WI38 (cell line): ENCODE data around the gene FOXO1.

Experiments used
- H3K4me3 ChIP-seq: 2 replicates; pipeline ENCODE4 v1.5.1; 2011; ENCODE audit warnings: low read depth, mild to moderate bottlenecking, control low read depth, low read length
- CTCF ChIP-seq: IDR thresholded peaks from 2 replicates; pipeline ENCODE4 v1.5.1; 2012; ENCODE audit warnings: low read depth, mild to moderate bottlenecking, control low read depth, low read length

The FOXO1 gene

GRCh38 chr13:40657951-40658350 lies 8.5 kb downstream of the FOXO1 start:
- no peak for TF ChIP-seq CTCF
- no peak overlapping the region for H3K4me3 ChIP-seq

GRCh38 chr13:40657307-40657706 lies 9.1 kb downstream of the FOXO1 start:
- TF ChIP-seq CTCF, result no peak
- H3K4me3 ChIP-seq, result no peak overlapping the region

- no peak for TF ChIP-seq CTCF
- H3K4me3 ChIP-seq, result no peak overlapping the region
Observed at GRCh38 chr13:40656358-40656757, 10.1 kb downstream of the FOXO1 start.

- no peak overlapping the region for H3K4me3 ChIP-seq
- TF ChIP-seq CTCF, result no peak
Observed at GRCh38 chr13:40653527-40654318, 12.7 kb downstream of the FOXO1 start.

GRCh38 chr13:40652588-40652940 lies 13.9 kb downstream of the FOXO1 start:
- H3K4me3 ChIP-seq, result no peak overlapping the region
- TF ChIP-seq CTCF, result no peak

GRCh38 chr13:40651866-40652587 lies 14.4 kb downstream of the FOXO1 start:
- no peak overlapping the region for H3K4me3 ChIP-seq
- TF ChIP-seq CTCF, result no peak

- no peak overlapping the region for H3K4me3 ChIP-seq
- no peak for TF ChIP-seq CTCF
Observed at GRCh38 chr13:40648841-40649240, 17.6 kb downstream of the FOXO1 start.
